ENCODE data around the gene CRNKL1. TPM values are rescaled to one million over a fixed set of nuclear protein-coding genes. Genes with fewer than 3 reads are reported as not detected.

The CRNKL1 gene
- total RNA-seq, 2 donors from 2014 or later = 17.3 to 24.5 TPM

GRCh38 chr20:20084296-20084752 is 32.1 kb upstream of the CRNKL1 start:
- no peak for TF ChIP-seq CTCF (IDR thresholded peaks at IDR 0.05)
- no peak for ATAC-seq (ENCODE audit: insufficient number of reproducible peaks, low FRiP score, low read depth)
- Histone ChIP-seq H3K27ac (peak overlapping the region; percentile 81 to 83), H3K36me3 (no peaks in the 10 kb centered on the region), H3K27me3 (replicated peaks; ENCODE audit: insufficient read depth) (no peaks in the 10 kb centered on the region), H3K4me1 (ENCODE audit: control insufficient read depth in 1 of 2, low read depth in 2 of 2) (peaks cover 7 to 33% of the 10 kb centered on the region in 2 donors), H3K4me3 (no peak overlapping the region), H3K9me3 (no peaks in the 10 kb centered on the region)
- DNase-seq (ENCODE audit: low spot score) = no peak

GRCh38 chr20:20083807-20084206 is 31.5 kb upstream of the CRNKL1 start:
- Histone ChIP-seq H3K36me3 (no peaks in the 10 kb centered on the region), H3K27ac (peak overlapping the region; percentile 81 to 83), H3K9me3 (no peaks in the 10 kb centered on the region), H3K4me1 (ENCODE audit: control insufficient read depth in 1 of 2, low read depth in 2 of 2) (peaks cover 7 to 28% of the 10 kb centered on the region in 2 donors), H3K27me3 (replicated peaks; ENCODE audit: insufficient read depth) (no peaks in the 10 kb centered on the region), H3K4me3 (no peak overlapping the region)
- DNase-seq (ENCODE audit: low spot score) (no peak), ATAC-seq (ENCODE audit: insufficient number of reproducible peaks, low FRiP score, low read depth) (no peak)
- peak; percentile 56 for TF ChIP-seq CTCF (IDR thresholded peaks at IDR 0.05)

GRCh38 chr20:20079102-20079784 is 27.0 kb upstream of the CRNKL1 start:
- no peak for TF ChIP-seq CTCF (IDR thresholded peaks at IDR 0.05)
- no peak for DNase-seq (ENCODE audit: low spot score)
- Histone ChIP-seq H3K4me1 (ENCODE audit: control insufficient read depth in 1 of 2, low read depth in 2 of 2) (peaks cover under 1 to 4% of the 10 kb centered on the region in 2 donors), H3K4me3 (no peak overlapping the region), H3K9me3 (no peaks in the 10 kb centered on the region), H3K27ac (no peak overlapping the region), H3K36me3 (no peaks in the 10 kb centered on the region), H3K27me3 (replicated peaks; ENCODE audit: insufficient read depth) (no peaks in the 10 kb centered on the region)
- no peak for ATAC-seq (ENCODE audit: insufficient number of reproducible peaks, low FRiP score, low read depth)

- H3K4me1 ChIP-seq (ENCODE audit: control insufficient read depth in 1 of 2, low read depth in 2 of 2) = no peaks in the 10 kb centered on the region
- no peaks in the 10 kb centered on the region for H3K9me3 ChIP-seq
- H3K27me3 ChIP-seq (replicated peaks; ENCODE audit: insufficient read depth) = no peaks in the 10 kb centered on the region
These were observed 25.8 kb upstream of the CRNKL1 start for GRCh38 chr20:20078041-20078440.

More at GRCh38 chr20:20078041-20078440, 25.8 kb upstream of the CRNKL1 start:
- no peak for TF ChIP-seq CTCF (IDR thresholded peaks at IDR 0.05)
- ATAC-seq (ENCODE audit: insufficient number of reproducible peaks, low FRiP score, low read depth) = no peak
- no peak overlapping the region for H3K4me3 ChIP-seq
- DNase-seq (ENCODE audit: low spot score) = no peak
- no peak overlapping the region for H3K27ac ChIP-seq
- no peaks in the 10 kb centered on the region for H3K36me3 ChIP-seq
